ENCODE data around the gene IL13.
"Not testable (repeated sequence)": the region's sequence is repeated elsewhere in the genome, so short reads cannot be mapped to it uniquely, and the experiment has no call there.

Gene IL13

GRCh38 chr5:132688536-132689339, 30.8 kb downstream of the IL13 start:
- DNase-seq (ENCODE audit: low read depth, low spot score), result no peak

- no peak for DNase-seq (ENCODE audit: low read depth, low spot score)
Measured at GRCh38 chr5:132689513-132689912, 31.5 kb downstream of the IL13 start.

- no peak for DNase-seq (ENCODE audit: low read depth, low spot score)
Measured at GRCh38 chr5:132690156-132690555, 32.2 kb downstream of the IL13 start.

GRCh38 chr5:132691755-132692631, 34.0 kb downstream of the IL13 start:
- not testable (repeated sequence) for DNase-seq (ENCODE audit: low read depth, low spot score)

- no peak for DNase-seq (ENCODE audit: low read depth, low spot score)
Measured at GRCh38 chr5:132692632-132692967, 34.6 kb downstream of the IL13 start.

- no peak for DNase-seq (ENCODE audit: low read depth, low spot score)
Measured at GRCh38 chr5:132695956-132696355, 38.0 kb downstream of the IL13 start.

- DNase-seq (ENCODE audit: low read depth, low spot score), result no peak
Measured at GRCh38 chr5:132704875-132705274, 46.9 kb downstream of the IL13 start.

GRCh38 chr5:132708645-132709044, 50.7 kb downstream of the IL13 start:
- DNase-seq (ENCODE audit: low read depth, low spot score), result no peak
